Astrocyte (in vitro differentiated cells and primary cell): ENCODE measurements around the gene DOCK1. TPM values are rescaled to one million over a fixed set of nuclear protein-coding genes. Genes with fewer than 3 reads are reported as not detected.
A peak's percentile ranks its signal among the peaks of the same experiment; 100 is the strongest.

Experiments
- DNase-seq: peaks from one replicate; pipeline ENCODE4 v3.0.0-alpha.2; 2010; ENCODE audit warnings: low read depth
- FAIRE-seq: peaks from 2 replicates; lab custom pipeline; 2011; peaks lifted over from hg19 to GRCh38; lab: Jason Lieb, UNC
- H2AFZ ChIP-seq: 2 replicates; pipeline ENCODE4 v1.6.0; 2012; ENCODE audit warnings: low read depth, low read length, inconsistent platforms
- H3K27ac ChIP-seq: 2 replicates; pipeline ENCODE4 v1.5.1; 2011; ENCODE audit warnings: low read depth, low read length, inconsistent platforms
- H3K27me3 ChIP-seq: 2 replicates; pipeline ENCODE4 v1.6.0; 2011; ENCODE audit warnings: low read length, inconsistent platforms; ENCODE audit not compliant: insufficient read depth
- H3K36me3 ChIP-seq: 2 replicates; pipeline ENCODE4 v1.5.1; 2011; ENCODE audit warnings: low read length, inconsistent platforms; ENCODE audit not compliant: insufficient read depth
- H3K4me1 ChIP-seq: 2 replicates; pipeline ENCODE4 v1.5.1; 2011; ENCODE audit warnings: low read length, inconsistent platforms; ENCODE audit not compliant: insufficient read depth
- H3K4me2 ChIP-seq: 2 replicates; pipeline ENCODE4 v1.6.0; 2012; ENCODE audit warnings: low read length, inconsistent platforms
- H3K4me3 ChIP-seq: 2 replicates; pipeline ENCODE4 v1.5.1; 2011; ENCODE audit warnings: low read depth, mild to moderate bottlenecking, low read length, inconsistent platforms; ENCODE audit not compliant: insufficient read depth
- H3K79me2 ChIP-seq: 2 replicates; pipeline ENCODE4 v1.6.0; 2012; ENCODE audit warnings: mild to moderate bottlenecking, low read length, inconsistent platforms; ENCODE audit not compliant: insufficient read depth
- H3K9ac ChIP-seq: 2 replicates; pipeline ENCODE4 v1.6.0; 2012; ENCODE audit warnings: mild to moderate bottlenecking, low read length, inconsistent platforms
- H3K9me3 ChIP-seq: 2 replicates; pipeline ENCODE4 v1.5.1; 2012; ENCODE audit warnings: low read depth, mild to moderate bottlenecking, low read length, inconsistent platforms; ENCODE audit not compliant: insufficient read depth
- H4K20me1 ChIP-seq: 2 replicates; pipeline ENCODE4 v1.6.0; 2012; ENCODE audit warnings: low read length, inconsistent platforms; ENCODE audit not compliant: insufficient read depth
- H3K27ac Mint-ChIP-seq: one replicate; pipeline ENCODE4 v1.8.0; 2021; ENCODE audit warnings: mild to moderate bottlenecking, mixed read lengths; ENCODE audit not compliant: unreplicated experiment
- H3K27me3 Mint-ChIP-seq: one replicate; pipeline ENCODE4 v1.8.0; 2021; ENCODE audit warnings: low read depth, mixed read lengths; ENCODE audit not compliant: unreplicated experiment
- H3K36me3 Mint-ChIP-seq: one replicate; pipeline ENCODE4 v1.8.0; 2021; ENCODE audit warnings: low read depth, mixed read lengths; ENCODE audit not compliant: unreplicated experiment
- H3K4me1 Mint-ChIP-seq: one replicate; pipeline ENCODE4 v1.8.0; 2021; ENCODE audit warnings: low read depth, mixed read lengths; ENCODE audit not compliant: unreplicated experiment
- H3K4me3 Mint-ChIP-seq: one replicate; pipeline ENCODE4 v1.8.0; 2021; ENCODE audit warnings: mild to moderate bottlenecking, moderate library complexity, mixed read lengths; ENCODE audit not compliant: unreplicated experiment
- H3K9me3 Mint-ChIP-seq: one replicate; pipeline ENCODE4 v1.8.0; 2021; ENCODE audit warnings: mild to moderate bottlenecking, mixed read lengths; ENCODE audit not compliant: unreplicated experiment
- CTCF ChIP-seq: IDR thresholded peaks from 2 replicates; pipeline ENCODE4 v1.5.1; 2011; ENCODE audit warnings: low read depth, mild to moderate bottlenecking, inconsistent platforms, low read length, moderate library complexity; ENCODE audit not compliant: insufficient read depth
- EZH2 ChIP-seq: IDR thresholded peaks from 2 replicates; pipeline ENCODE4 v1.6.1; 2012; ENCODE audit warnings: mild to moderate bottlenecking, low read length, inconsistent platforms; ENCODE audit not compliant: insufficient read depth
- total RNA-seq: library from RNA; stranded (reverse); gene quantifications from 2 replicates; pipeline ENCODE4 v1.2.1, GENCODE V29; 2021

DOCK1 gene
- total RNA-seq, 1 donor from 2014 or later: 42.5 TPM

- Histone ChIP-seq H3K79me2 (peaks cover 86% of the 10 kb centered on the region), H3K4me2 (no peak overlapping the region), H3K9me3 (no peaks in the 10 kb centered on the region), H3K4me3 (no peak overlapping the region), H2AFZ (no peak overlapping the region), H3K27me3 (no peaks in the 10 kb centered on the region), H3K4me1 (peaks cover under 1% of the 10 kb centered on the region), H3K27ac (no peak overlapping the region), H4K20me1 (peaks cover 75% of the 10 kb centered on the region), H3K9ac (no peak overlapping the region), H3K36me3 (no peaks in the 10 kb centered on the region)
- DNase-seq: no peak
- Mint-ChIP-seq H3K27me3 (no peaks in the 10 kb centered on the region), H3K4me1 (peaks cover 6% of the 10 kb centered on the region), H3K9me3 (no peaks in the 10 kb centered on the region), H3K4me3 (no peak overlapping the region), H3K36me3 (peaks cover 6% of the 10 kb centered on the region), H3K27ac (no peak overlapping the region)
- no peak for FAIRE-seq
- no peak for TF ChIP-seq EZH2
Measured at GRCh38 chr10:126966938-126967337, 61.7 kb downstream of the DOCK1 start.

- Mint-ChIP-seq H3K36me3 (peaks cover 4% of the 10 kb centered on the region), H3K27ac (peak overlapping the region; percentile 55), H3K27me3 (no peaks in the 10 kb centered on the region), H3K9me3 (no peaks in the 10 kb centered on the region), H3K4me1 (peaks cover 27% of the 10 kb centered on the region), H3K4me3 (no peak overlapping the region)
- Histone ChIP-seq H3K27ac (no peak overlapping the region), H3K27me3 (no peaks in the 10 kb centered on the region), H3K9ac (no peak overlapping the region), H3K36me3 (no peaks in the 10 kb centered on the region), H3K79me2 (peaks cover 71% of the 10 kb centered on the region), H3K4me3 (no peak overlapping the region), H3K9me3 (no peaks in the 10 kb centered on the region), H3K4me1 (peaks cover 10% of the 10 kb centered on the region), H3K4me2 (no peak overlapping the region), H2AFZ (no peak overlapping the region), H4K20me1 (peaks cover 54% of the 10 kb centered on the region)
- TF ChIP-seq EZH2: no peak
- peak; percentile 6 for TF ChIP-seq CTCF
- DNase-seq (no peak), FAIRE-seq (no peak)
Measured at GRCh38 chr10:126969310-126969709, 64.1 kb downstream of the DOCK1 start.

- H3K4me3 Mint-ChIP-seq: peak overlapping the region; percentile 62
- FAIRE-seq (peak; percentile 54), DNase-seq (peak; percentile 95)
- peaks cover 40% of the 10 kb centered on the region for H4K20me1 ChIP-seq
- H3K4me1 Mint-ChIP-seq: peaks cover 35% of the 10 kb centered on the region
- H3K9ac ChIP-seq: peak overlapping the region; percentile 66
- no peaks in the 10 kb centered on the region for H3K27me3 ChIP-seq
- peaks cover 5% of the 10 kb centered on the region for H3K36me3 ChIP-seq
- H3K4me1 ChIP-seq: peaks cover 12% of the 10 kb centered on the region
- H3K4me2 ChIP-seq: peak overlapping the region; percentile 79
- peak overlapping the region; percentile 40 for H3K4me3 ChIP-seq
- H3K27ac ChIP-seq: peak overlapping the region; percentile 72
- H3K9me3 Mint-ChIP-seq: peaks cover 1% of the 10 kb centered on the region
- peaks cover 6% of the 10 kb centered on the region for H3K36me3 Mint-ChIP-seq
- H3K9me3 ChIP-seq: no peaks in the 10 kb centered on the region
- no peaks in the 10 kb centered on the region for H3K27me3 Mint-ChIP-seq
- peaks cover 50% of the 10 kb centered on the region for H3K79me2 ChIP-seq
- peak overlapping the region; percentile 96 for H3K27ac Mint-ChIP-seq
- TF ChIP-seq CTCF (no peak), EZH2 (no peak)
- H2AFZ ChIP-seq: no peak overlapping the region
Measured at GRCh38 chr10:126972635-126973414, 67.6 kb downstream of the DOCK1 start.
